T47D (cell line): ENCODE results near the gene SUFU.
A peak's percentile ranks its signal among the peaks of the same experiment; 100 is the strongest.

ENCODE experiments used
- DNase-seq, 2 experiments: peaks; one replicate each; pipeline versions ENCODE4 v3.0.0 to v3.0.0-alpha.2; 2011 to 2012; ENCODE audit warnings: low read depth in 1 of 2, low spot score in 1 of 2
- JUND ChIP-seq: IDR thresholded peaks from 2 replicates; pipeline ENCODE4 v1.6.1; 2012; ENCODE audit warnings: low read depth
- in situ Hi-C: cut with HindIII; loops from 2 replicates; pipeline ENCODE4 v1.10.0; 2016; ENCODE audit warnings: low sequenced_read_pairs, low pct_unique_long_range_greater_than_20kb

Gene SUFU

DNA sequence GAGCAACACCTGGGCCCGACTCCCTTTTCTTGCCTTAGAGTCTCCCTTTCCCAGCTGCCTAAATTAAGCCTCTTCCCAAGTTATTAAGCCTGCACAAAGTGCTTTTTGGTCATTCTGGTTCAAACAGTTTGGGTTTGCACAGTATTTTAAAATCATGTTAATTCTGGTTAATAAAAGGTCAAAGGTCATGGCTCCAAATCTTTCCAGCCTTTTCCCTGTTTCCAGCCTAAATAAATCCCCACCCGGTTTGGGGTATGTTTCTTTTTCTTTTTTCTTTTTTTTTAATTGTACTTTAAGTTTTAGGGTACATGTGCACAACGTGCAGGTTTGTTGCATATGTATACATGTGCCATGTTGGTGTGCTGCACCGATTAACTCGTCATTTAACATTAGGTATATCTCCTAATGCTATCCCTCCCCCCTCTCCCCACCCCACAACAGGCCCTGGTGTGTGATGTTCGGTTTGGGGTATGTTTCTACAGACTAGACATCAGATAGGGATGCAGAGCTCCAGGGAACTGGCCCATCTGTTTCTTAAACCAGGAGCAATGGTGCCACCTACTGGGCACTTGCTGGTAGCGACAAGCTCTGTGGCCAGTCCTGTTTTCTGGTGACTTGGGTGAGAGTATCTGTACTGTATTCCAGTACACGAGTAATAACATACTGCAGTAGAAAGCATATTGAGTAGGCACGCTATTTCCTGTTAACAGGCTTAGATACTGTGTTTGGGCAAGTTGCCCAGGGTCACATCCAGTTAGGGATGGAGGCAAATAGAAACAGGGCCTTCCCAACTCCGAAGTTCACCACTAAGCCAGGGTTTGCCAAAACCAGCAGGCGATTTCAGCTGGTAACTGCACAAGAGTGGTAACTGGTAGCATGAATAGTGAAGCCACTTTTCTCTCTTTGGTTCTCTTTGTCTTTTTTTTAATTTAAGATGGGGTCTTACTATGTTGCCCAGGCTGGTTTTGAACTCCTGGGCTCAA lies 80.0 kb downstream of the SUFU start:
- peak; percentile 88 to 91 for DNase-seq
- TF ChIP-seq JUND: no peak
- in situ Hi-C loops: no loop called here

DNA sequence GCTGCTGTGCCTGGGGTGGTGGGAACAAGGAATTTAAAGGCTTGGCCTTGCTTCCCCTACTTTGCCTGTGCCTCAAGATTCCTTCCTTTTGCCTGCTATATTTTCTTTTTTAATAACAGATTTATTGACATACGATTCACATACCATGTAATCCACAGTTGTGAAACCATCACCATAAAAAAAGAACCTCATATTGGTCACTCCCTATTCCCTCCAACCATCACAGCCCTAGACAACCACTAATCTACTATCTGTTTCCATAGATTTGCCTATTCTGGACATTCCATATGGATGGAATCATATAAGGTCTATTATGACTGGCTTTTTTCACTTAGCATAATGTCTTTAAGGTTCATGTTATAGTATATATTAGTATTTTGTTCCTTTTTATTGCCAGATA lies 81.3 kb downstream of the SUFU start:
- no peak for TF ChIP-seq JUND
- no peak for DNase-seq
- in situ Hi-C loops: no loop called here

DNA sequence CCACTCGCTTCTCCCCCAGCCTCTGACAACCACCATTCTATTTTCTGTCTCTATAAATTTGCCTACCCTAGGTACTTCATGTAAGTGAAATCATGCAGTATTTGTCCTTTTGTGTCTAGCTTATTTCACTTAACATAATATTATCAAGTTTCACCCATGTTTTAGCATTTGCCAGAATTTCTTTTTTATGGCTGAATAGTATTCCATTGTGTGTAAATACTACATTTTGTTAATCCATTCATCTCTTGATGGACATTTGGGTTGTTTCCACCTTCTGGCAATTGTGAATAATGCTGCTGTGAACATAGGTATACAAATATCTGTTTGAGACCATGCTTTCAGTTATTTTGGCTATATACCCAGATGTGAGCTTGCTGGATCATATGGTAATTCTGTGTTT lies 83.1 kb downstream of the SUFU start:
- no peak for TF ChIP-seq JUND
- DNase-seq: no peak
- in situ Hi-C loops: no loop called here

DNA sequence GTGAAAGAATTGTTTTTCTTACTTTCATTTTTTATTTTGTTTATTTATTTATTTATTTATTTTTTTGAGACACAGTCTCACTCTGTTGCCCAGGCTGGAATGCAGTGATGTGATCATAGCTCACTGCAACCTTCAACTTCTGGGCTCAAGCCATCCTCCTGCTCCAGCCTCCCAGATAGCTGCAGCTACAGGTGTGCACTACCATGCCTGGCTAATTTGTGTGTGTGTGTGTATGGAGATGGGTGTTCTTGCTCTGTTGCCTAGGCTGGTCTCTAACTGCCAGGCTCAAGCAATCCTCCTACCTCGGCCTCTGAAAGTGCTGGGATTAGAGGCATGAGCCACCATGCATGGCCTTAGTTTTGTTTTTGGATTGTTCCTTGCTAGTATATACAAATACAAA lies 85.1 kb downstream of the SUFU start:
- TF ChIP-seq JUND: no peak
- in situ Hi-C loops: no loop called here
- DNase-seq: no peak

DNA sequence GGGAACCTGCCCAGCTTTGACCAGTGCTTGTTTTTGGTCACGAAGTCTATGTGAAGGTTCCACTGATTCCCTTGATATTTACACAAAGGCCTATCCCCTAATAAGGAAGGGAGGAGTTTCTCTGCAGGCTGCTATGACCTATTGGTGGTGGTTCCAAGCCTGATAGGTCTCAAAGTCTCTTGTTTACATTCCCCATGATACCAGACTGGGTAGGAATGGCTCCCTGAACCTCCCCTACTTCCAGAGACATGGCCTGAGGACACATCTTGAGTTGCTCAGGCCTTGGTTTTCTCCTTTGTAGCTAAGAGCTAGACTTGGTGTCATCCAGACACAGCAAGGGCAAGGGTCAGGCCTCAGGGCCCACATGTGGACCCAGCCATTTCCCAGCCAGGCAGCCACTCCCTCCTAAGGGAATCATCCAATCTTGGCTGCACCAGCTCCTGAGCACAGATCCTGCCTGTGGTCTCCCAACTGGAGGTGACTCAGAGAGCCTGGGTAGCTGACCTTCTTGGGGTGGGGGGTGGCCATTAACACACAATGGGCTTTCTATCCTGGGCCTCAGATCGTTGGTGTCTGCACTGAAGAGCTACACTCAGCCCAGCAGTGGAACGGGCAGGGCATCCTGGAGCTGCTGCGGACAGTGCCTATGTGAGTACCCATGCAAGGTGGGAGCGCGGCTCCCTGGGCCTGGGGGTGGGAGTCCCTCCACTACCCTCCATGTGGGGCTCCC lies 89.5 kb downstream of the SUFU start:
- no peak for TF ChIP-seq JUND
- in situ Hi-C loops: no loop called here
- DNase-seq: no peak

DNA sequence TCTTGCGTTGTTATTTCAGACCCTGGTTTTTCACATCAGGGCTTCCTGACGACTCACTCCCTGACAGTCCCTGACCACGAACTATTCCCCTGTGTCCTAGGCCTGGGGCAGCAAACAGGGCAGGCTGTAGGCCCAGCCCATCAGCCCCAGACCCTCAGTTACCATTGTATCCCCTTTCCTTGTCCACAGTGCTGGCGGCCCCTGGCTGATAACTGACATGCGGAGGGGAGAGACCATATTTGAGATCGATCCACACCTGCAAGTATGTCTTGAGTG lies 90.0 kb downstream of the SUFU start:
- in situ Hi-C loops: no loop called here
- no peak for DNase-seq
- no peak for TF ChIP-seq JUND

DNA sequence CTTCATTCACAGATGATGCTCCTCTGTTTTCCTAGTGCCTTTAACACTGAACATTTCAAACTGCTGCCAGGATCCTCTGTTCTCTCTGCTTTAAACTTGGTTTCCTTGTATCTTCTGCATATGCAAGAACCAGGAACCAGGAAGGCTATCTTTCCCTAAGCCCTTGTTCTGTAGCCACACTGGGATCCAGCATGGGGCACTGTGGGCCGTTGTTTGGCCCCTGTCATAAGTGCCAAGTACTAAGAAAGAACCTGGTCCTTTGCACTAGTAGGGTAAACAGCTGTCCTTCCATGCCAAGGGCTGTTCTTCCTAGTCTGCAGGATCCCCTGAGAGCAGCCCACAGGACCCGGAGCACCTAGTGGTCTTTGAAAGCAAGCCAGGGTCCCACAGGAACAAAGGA lies 91.5 kb downstream of the SUFU start:
- in situ Hi-C loops: no loop called here
- TF ChIP-seq JUND: no peak
- peak in 1 of 2 experiments; percentile 22 for DNase-seq

DNA sequence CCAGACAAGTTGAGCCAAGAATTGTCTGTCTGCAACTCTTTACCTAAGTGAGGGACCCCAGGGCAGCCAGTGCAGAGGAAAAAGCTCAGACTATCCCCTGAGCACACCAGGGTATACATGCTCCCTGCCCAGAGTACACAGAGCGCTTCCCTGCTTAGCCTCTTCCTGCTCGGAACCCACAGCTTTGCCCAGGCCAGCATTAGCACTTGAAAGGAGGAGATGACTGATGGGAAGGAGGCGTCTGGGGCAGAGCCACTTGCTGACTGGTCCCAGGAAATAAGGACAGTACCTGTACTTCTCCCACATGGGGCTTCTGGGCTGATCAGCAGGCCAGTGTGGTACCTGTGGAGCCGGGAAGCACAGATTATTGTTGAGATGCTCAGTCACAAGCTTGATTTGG lies 92.1 kb downstream of the SUFU start:
- DNase-seq: no peak
- in situ Hi-C loops: no loop called here
- no peak for TF ChIP-seq JUND

DNA sequence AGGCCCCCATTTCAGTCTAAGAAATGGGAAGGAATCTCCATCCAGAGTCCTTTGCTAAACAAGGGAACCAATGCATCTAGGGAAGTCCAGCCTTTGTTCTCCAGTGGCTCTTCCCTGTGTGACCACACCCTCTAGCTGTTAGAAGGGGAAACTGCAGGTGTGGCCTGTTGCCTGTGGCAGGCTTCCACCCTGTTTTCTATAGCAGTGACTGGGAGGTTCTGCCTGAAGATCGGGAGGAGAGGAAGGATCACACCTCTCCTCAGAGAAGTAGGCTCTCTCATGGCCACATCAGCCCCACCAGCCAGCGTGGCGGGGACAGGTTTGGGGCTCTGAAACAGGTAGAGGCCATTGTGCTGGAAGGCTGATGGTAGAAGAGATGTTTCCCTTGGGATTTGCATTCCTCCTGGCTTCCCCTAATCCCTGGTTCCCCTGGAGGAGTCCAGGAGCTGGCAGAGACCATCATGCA lies 92.8 kb downstream of the SUFU start:
- DNase-seq: peak; percentile 80 to 84
- in situ Hi-C loops: no loop called here

DNA sequence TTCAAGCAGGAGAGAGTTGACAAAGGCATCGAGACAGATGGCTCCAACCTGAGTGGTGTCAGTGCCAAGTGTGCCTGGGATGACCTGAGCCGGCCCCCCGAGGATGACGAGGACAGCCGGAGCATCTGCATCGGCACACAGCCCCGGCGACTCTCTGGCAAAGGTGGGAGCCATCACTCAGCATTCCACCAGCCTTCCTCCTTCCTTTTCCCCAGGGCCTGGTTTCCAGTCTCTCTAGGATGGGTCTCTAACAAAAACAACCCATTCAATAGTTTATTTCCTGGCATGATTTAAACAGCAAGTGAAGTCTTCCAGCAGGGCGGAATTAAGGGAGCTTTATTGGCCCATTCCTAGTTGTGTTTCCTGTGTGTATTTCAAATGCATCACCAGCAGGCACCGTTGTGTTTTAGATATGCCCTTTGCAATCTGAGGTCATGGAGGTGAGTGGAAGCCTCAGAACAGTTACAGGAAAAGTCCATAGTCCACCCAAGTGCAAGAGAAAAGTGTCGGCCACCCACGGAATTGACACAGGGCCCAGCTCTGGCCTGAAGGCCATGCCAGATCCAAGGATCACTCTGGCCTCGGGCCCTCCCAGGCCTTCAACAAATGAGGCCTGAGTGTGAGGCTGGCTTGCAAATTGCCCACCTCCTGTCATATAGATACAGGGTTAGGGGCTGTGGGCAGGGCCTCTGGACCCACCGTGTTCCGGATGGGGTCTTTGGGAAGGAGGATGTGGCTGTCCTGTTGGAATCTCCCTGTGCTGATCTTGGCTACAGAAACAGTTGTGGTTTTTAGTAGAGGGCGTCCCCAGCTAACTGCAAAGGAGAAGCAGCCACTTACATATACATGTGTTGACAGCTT lies 93.6 kb downstream of the SUFU start:
- no peak for DNase-seq
- TF ChIP-seq JUND: no peak
- in situ Hi-C loops: no loop called here

More for the DNA sequence above, 92.8 kb downstream of the SUFU start:
- no peak for TF ChIP-seq JUND

DNA sequence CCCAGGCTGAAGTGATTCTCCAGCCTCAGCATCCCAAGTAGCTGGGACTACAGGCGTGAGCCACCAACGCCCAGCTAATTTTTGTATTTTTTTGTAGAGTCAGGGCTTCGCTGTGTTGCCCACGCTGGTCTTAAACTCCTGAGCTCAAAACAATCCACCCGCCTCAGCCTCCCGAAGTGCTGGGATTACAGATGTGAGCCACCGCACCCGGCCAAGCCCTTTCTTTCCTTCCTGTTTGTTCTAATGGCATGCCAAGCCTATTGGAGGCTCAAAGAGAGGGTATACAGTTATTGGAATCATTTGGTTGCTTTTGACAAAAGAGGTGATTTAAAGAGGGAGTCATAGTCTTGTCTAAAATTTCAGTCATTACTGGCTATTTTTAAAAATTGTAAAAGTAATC lies 94.5 kb downstream of the SUFU start:
- no peak for DNase-seq
- no peak for TF ChIP-seq JUND
- in situ Hi-C loops: no loop called here

DNA sequence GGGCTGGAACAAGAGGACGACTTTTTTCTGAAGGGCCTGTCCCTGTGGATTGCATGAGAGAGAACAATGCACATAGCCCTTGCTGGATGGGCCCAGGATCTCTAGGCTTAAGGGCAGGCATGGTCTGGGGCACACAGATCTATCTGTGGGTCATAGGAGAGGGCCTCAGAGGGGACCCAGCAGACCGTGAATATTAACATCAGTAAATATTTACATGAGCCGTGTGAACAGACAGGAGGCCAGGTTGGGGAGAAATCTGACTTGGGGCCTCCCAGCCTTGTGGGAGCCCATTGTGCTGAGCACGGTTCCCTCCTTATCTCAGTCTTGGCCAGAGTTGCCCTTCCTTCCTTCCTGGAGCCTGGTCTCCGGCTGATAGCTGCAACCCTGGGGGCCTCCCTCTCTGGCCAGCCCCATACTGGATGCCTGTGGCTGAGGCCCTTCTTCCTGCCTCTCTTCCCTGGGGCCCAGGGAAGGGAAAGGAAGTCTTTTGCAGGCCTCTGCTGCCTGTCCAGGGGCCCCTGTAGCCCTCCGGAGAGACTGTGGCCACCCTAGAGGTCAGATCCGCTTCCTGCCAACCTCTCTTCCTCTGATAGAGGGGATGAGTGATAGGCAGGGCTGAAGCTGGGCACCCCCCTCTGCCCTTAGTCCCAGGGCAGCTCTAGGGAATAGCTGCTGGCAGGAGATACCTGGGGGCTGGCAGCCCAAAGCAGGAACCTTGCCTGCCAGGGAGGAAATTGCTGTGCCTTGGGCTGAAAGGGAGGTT lies 96.0 kb downstream of the SUFU start:
- no peak for TF ChIP-seq JUND

More for the DNA sequence above, 96.0 kb downstream of the SUFU start:
- no peak for DNase-seq
- in situ Hi-C loops: no loop called here
